Breast epithelium (tissue), 3 donors: ENCODE measurements around the gene CLASP2.

Source experiments
- CTCF ChIP-seq, 3 donors: fragments of 450-650 bp; IDR thresholded peaks; one replicate each; pipeline ENCODE4 v1.5.1; 2016 to 2017; ENCODE audit warnings: antibody characterized with exemption in 3 of 3, mild to moderate bottlenecking in 3 of 3, moderate library complexity in 3 of 3
- POLR2AphosphoS5 ChIP-seq, 3 donors: sonication (generic); formaldehyde crosslinking; IDR thresholded peaks; one replicate each; pipeline ENCODE4 v1.6.1; 2017; ENCODE audit warnings: antibody characterized with exemption in 3 of 3

- TF ChIP-seq CTCF (IDR thresholded peaks at IDR 0.05) (no peak), POLR2AphosphoS5 (IDR thresholded peaks at IDR 0.05) (no peak)
These were observed 27.7 kb downstream of the CLASP2 start for GRCh38 chr3:33690341-33690740.
